ENCODE measurements around the gene RBM23.
"Not testable (repeated sequence)": the region's sequence is repeated elsewhere in the genome, so short reads cannot be mapped to it uniquely, and the experiment has no call there.

RBM23 gene

DNA sequence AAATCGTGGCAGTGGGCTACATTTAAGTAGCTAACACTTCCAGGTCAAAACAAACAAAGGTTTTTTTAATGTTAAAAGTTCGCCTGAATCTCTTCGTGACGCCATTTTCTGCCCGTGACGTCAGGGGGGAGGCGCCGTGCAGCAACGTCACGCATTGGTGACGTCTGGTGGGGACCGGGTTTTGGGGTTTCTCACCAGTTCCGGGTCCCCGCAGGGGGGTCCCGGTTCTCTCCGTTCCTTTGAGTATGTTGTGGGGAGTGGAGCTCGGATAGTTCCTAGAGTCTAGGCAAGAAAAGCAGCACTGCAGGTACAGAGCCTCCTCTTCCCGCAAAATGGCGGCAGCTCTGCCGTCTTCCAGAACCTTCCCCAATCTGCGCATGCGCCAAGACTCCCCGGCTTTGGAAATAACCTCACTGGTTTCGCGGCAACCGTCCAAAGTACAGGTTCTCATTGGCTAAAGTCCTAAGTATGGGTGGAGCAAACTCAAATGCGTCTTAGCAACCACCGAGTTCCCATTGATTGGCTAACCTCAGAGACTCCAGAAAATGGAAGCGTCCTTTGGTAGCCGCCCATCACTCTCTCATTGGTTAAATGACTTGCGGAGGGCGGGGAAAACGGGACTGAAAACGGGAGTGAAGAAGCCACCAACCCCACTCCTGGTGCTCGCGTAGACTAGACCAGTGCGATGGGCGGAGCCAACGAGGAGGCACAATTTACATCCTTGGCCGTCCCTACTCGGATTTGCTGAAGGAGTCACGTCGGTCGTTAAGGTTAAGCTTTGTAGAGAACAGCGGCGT lies at the start of gene RBM23:
RBM23 (minus strand) TSS at position 346 of the 797 bp plus-strand sequence.
- DNase-seq (ENCODE audit: low read depth in 2 of 2): peak; percentile 98 to 100

DNA sequence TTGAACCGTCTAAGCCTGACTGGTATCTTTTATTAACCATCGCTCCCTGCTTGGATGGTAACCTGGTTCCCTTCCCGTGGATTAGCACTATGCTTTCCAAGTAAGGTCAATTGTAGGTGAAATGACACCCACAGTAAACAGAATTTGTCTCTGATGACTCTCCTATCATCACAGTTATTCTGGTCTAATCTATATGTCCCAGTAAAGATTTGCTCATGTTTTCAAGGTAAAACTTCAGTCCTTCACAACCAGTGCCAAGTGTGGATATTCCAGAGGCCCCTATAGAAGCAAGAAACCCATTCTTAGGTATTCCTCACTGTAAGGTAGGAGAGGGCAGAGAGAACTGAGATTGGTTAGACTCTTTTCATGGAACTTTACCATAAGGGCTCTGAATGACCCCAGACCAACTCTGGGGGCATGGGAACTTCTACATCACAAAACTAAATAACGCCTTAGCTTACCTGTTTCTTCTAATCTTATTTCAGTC lies 47.9 kb upstream of the RBM23 start:
- DNase-seq (ENCODE audit: low read depth in 2 of 2): no peak

DNA sequence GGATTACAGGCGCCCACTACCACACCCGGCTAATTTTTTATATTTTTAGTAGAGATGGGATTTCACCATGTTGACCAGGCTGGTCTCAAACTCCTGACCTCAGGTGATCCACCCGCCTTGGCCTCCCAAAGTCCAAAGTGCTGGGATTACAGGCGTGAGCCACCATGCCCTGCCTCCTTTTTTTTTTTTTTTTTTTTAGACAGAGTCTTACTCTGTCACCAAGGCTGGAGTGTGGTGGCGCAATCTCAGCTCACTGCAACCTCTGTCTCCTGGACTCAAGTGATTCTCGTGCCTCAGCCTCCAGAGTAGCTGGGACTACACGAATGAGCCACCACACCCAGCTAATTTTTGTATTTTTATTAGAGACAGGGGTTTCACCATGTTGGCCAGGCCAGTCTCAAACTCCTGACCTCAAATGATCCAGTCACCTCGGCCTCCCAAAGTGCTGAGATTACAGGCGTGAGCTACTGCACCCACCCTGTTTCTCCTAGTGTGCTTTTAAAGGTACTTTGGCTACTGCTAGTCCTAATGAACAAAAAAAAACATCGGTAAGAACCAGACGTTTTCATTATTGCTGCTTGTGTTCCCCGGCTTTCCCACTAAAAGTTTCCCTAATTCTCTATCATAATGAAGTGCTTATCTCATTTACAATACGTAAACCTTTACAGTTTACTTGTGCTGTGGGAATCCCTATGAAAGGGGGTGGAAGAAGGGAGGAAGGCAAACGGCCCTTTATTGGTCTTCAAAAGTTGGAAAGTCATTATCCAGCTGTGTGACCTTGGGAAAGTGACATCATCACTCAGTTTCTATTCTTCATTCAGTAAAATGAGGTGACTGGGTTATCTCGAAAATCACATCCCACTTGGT lies 47.2 kb upstream of the RBM23 start:
- DNase-seq (ENCODE audit: low read depth in 2 of 2): not testable (repeated sequence)

DNA sequence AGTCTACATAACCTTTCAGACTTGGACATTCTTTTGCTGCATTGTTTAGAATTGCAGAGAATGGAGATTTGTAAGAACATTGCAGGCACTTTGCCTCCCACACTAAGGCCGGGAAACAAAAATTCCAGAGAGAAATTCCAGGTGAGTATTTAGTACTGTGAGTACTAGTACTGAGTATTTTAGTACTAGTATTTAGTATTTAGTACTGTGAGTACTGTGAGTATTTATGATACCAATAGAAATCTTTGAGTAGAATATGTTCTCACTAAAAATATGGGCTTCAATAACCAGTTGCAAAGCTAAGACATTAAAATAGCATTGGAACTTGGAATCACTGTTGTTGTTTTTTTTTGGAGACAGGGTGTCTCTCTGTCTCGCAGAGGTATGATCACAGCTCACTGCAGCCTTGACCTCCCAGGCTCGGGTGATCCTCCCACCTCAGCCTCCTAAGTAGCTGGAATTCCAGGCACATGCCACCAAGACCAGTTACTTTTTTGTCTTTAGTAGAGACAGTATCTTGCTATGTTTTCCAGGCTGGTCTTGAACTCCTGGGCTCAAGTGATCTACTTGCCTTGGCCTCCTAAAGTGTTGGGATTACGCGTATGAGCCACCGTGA lies 43.2 kb upstream of the RBM23 start:
- DNase-seq (ENCODE audit: low read depth in 2 of 2): no peak

DNA sequence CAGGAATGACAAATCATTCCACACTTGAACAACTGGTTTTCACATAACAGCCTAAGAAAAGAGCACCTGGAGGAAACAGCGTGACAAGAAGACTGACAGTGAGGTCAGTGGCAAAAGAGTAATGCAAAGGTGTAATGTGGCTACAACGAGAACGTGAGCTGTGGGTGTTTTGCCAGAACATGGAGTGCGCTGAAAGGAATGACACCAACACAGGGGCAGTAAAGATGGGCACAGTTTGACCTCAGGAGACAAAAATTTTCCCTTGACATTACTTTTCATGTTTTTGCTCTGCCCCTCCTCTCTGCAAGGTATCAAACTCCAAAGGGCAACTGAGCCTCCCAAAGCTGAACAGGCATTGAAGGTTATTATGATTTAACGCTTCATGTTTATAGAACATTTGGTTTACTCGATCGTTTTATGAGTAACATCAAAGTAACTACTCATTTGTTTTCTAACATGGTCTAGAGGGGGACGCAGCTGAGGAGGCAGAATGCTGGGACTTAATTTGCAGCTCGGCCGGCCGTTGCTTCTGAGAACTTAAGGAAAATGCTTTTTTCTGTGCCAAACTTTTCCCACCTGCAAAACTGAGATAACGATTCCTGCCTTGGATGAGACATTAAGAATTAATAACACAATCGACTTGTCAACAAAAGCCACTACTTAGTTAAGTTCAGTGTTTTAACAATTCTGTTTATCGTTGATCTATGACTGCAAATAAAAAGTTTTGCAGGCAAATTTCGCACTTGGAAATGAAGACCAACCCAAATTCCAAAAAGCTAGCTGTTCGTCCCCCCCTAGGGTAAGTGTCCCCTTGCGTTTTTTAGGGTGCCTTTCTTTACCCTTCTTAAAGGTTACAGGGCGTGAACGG lies 37.0 kb upstream of the RBM23 start:
- DNase-seq (ENCODE audit: low read depth in 2 of 2): no peak

DNA sequence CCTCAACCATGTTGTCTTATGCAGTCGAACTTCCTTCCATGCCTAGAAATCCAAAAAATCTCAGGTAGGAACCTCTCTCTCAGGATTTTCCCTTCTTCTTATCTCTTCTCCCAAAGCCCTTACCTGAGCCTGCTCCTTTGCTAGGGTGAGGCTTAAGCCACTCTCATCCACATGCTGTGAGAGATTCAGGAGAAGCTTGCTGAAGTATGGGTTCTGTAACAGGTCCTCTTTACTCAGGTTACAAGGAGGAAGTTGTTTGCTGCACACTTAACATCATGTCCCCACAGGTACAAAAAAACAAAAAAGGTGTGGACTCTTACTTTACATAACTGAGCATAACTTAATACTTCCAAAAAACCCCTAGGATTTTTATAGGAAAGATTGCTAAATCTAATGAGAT lies 33.5 kb upstream of the RBM23 start:
- no peak for DNase-seq (ENCODE audit: low read depth in 2 of 2)

DNA sequence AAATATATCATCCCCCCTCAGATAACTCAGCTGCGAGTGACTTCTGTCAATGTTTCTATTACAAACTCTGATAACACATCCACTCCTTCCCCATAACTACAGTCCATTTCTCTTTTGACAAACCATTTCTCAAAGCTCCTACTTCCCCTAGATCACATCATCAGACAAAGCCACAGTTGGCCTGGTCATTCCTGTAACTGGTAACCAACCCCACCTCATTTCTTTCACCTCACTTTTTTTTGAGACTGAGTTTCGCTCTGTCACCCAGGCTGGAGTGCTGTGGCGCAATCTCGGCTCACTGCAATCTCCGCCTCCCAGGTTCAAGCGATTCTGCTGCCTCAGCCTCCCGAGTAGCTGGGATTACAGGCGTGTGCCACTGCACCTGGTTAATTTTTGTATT lies 32.8 kb upstream of the RBM23 start:
- not testable (repeated sequence) for DNase-seq (ENCODE audit: low read depth in 2 of 2)

DNA sequence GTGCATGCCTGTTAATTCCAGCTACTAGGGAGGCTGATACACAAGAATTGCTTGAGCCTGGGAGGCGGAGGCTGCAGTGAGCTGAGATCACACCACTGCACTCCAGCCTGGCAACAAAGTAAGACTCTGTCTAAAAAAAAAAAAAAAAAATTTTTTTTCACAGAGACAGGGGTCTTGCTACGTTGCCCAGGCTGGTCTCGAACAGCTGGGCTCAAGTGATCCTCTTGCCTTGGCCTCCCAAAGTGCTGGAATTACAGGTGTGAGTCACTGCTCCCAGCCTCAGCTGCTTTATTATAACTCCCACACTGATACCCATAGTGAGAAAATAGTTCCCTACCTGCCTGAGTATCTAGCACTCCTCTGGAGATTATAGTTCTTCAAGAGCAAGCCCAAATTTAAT lies 26.7 kb upstream of the RBM23 start:
- DNase-seq (ENCODE audit: low read depth in 2 of 2): no peak

DNA sequence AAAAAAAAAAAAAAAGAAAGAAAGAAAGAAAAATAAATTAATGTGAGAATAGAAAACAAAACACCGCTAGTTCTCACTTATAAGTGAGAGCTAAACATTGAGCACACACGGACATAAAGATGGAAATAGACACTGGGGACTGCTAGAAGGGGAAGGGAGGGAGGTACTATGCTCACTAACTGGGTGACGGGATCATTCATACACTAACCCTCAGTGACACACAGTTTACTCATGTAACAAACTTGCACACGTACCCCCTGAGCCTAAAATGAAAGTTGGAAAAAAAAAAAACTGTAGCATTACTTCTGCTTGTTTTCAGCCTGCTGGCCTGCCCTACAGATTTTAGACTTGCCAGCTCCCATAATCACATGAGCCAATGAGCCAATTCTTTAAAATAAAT lies 20.7 kb upstream of the RBM23 start:
- no peak for DNase-seq (ENCODE audit: low read depth in 2 of 2)

DNA sequence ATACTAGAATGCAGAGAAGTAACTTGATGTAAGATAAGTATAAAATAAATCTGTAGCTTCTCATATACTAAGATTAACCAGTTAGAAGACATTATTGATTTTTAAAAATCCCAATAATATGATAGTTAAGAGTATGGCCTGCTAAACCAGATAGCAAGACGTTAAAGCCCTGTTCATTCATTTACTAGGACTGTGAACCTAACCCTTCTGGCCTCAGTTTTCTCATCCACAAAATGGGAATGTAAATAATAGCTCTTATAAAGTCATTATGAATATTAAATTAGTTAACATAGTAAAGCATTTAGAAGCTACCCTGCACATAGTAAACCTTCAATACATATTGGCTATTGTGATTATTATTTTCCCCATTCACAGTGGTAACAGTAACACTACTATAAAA lies 16.2 kb upstream of the RBM23 start:
- no peak for DNase-seq (ENCODE audit: low read depth in 2 of 2)

DNA sequence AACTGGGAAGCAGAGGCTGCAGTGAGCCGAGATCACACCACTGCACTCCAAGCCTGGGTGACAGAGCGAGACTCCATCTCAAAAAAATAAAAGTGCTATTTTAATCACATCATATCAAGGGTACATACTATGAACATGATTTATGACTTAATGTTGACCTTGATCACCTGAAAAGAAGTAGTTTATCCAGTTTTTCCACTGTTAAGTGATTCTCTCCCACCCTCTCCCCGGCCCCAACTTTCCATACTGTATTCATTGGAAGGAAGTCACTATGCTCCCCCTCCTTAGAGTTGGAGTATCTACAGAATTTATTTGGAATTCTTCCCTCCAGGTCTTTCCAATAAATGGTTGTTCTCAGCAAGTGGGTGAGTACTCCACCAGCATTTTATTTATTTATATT lies 13.2 kb upstream of the RBM23 start:
- no peak for DNase-seq (ENCODE audit: low read depth in 2 of 2)

DNA sequence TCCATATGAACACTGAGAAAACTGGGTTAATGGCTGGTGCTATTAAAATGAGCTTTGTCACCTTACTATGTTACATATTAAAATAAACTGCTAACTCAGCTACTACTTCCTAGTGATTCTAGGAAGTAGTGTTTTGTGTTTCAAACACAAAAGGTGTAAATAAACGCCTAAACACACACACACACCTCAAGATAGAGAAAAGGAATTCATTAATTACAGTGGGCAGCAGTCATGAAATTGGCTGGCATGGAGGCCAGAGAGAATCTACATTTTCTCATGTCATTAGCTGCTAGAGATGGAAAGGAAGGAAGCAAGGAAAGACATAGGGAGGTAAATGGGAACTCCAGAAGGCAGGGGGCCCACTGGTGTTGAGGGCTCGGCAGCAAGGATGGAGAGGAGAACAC lies 11.0 kb upstream of the RBM23 start:
- DNase-seq (ENCODE audit: low read depth in 2 of 2): no peak

DNA sequence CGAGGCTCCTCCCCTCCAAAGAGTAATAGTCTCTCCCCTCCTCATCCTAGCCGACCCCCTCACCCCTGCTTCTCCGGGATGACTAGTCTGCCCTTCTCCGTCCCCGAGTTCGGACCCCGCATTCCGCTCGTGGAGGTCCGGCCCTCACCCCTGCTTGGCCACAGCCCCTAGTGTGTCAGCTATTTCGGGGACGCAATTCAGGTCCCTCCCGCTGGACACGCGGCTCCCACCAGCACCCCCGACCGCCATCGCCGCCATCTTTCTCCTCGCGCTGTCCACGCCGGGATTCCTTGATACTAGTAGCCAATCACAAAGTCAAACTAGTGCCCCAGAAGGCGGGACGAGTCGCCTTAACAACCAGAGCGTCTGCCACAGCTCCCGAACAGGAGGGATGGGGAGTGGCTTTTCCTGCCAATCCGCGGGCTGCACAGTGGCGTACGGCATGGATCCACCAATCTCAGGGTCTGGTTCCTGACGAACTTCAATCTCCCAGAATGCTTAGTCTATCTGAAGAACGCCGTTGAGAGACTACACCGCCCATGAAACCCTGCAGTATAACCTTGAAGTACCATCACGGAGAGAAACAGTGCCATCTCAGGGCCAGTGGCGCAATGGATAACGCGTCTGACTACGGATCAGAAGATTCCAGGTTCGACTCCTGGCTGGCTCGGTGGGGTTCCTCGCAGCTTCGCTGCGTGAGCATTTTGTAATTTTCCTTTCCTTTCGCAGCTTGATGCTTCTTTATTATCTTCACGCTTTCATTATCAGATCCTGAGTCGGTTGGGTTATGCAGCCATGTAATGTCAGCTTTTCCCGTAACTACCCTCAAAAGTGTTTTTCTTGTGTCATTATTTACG lies 10.4 kb upstream of the RBM23 start, which contains the start of gene PRMT5:
PRMT5 (minus strand) TSS at position 273 of the 857 bp plus-strand sequence; CDS start at position 258, 15 bp downstream.
- DNase-seq (ENCODE audit: low read depth in 2 of 2): peak; percentile 93 to 96

DNA sequence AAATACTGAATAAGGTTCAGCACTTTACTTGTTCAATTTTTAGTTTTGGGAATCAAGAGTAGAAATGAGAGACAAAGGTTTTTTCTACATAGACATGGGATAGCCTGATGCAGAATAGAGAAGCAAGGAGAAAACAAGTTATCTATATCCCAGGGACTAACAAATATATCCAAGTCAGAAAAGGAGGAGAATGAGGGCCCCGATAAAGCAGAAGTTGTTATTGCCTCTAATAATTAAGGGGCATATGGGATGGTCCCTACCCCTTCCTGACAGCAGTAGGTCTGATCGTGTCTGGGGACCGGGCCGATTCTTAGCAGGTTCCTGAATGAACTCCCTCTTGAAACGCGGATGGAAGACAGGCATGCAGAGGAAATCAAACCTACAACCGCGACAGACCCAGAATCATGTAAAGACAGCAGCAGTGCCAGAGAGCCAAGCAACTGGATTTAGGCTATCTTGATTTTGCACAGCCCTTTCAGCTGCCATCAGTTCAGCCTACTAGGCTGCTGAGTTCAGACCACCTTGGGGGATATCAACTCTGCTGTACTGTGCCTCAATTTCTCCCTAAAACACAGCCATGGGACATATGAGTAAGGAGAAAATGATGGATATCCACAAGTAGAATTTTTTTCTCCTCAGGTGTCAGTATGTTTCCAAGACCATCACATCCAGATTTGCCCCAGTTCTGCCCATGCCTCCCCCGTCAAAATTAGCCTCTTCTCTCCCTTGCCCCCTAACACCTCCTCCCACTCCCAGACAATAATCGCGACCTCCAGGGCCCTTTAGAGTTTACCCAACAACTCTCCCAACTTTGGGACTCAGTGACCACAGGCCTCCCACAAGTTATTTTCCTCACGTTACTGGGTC lies 9.5 kb upstream of the RBM23 start:
- no peak for DNase-seq (ENCODE audit: low read depth in 2 of 2)

DNA sequence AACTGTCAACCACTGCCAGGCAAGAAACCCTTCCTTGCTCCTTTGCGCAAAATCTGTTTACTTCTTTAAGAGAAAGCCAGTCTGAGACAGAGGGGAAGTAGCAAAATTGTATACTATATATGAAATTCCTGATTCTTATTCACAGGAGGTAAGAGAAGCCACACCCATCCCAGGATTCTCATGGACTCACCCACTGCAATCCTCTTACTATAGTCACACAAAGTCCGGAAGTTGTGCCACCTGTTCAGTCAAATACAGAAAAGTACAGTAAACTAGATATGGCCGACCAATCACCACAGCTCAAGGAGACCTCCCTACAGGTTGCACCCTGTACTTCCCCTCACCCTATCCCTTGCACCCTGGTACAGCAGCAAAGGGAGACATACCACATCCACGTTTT lies 7.4 kb upstream of the RBM23 start:
- DNase-seq (ENCODE audit: low read depth in 2 of 2): no peak

DNA sequence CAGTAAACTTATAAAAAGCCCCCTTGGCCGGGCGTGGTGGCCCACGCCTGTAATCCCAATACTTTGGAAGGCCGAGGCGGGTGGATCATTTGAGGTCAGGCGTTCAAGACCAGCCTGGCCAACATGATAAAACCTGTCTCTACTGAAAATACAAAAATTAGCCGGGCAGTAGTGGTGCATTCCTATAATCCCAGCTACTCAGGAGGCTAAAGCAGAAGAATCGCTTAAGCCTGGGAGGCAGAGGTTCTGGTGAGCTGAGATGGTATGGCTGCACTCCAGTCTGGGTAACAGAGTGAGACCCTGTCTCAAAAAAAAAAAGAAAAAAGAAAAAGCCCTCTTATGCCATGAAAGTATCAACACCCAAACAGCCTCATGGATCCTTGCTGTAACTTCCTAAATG lies 6.6 kb upstream of the RBM23 start:
- DNase-seq (ENCODE audit: low read depth in 2 of 2): no peak

DNA sequence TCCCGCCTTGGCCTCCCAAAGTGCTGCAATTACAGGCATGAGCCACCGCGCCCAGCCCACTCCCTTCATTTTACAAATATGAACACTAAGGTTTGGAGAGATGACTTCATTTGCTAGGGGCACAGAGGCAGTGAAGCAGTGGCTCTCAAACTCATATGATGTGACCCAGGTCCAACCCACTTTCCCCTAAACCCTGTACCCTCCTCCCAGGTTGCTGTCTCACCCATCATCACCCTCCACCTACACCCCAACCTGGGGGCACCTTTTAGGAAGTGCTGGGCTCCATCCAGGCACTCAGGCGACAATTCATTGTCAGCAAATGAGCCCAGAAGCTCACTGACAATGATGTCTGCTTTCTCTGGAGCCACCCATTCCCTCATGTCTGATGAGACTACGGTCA lies 4.8 kb upstream of the RBM23 start:
- DNase-seq (ENCODE audit: low read depth in 2 of 2): no peak

DNA sequence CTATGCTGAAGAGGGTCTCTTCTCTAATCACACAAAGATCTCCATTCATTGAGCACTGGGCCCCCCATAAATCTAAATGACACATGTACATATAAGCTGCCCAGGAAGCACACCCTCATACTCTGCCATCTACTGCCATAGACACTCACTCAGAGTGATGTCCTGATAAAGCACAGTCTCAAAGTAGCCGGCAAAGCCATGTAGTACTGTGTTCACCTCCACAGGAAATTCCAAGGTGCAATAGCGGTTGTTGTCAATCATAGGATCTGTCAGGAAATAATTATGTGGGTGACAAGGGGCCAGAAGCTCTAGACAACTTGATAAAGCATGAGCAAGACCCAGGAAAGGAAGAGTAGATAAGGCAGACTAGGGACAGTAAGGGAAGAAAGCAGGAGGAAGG lies 3.3 kb upstream of the RBM23 start:
- DNase-seq (ENCODE audit: low read depth in 2 of 2): no peak

DNA sequence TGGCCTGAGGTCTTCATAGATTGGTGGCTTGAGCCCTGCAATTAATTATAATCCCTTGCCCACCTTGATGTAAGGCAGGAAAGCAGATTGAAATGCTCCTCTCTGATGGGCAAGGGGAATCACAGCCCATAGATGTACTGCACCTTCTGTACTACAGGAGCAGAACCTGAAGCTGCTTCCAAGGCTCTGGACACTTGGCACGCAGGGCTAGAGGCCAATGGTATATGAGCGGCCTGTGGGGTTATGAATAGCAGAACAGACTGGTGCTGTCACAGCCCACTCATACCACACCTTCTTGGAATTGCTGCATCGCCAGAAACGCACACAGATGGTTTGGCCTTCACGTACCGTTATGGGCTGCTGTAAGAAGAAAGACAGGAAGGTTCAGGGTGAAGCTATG lies 1.7 kb upstream of the RBM23 start:
- DNase-seq (ENCODE audit: low read depth in 2 of 2): no peak

DNA sequence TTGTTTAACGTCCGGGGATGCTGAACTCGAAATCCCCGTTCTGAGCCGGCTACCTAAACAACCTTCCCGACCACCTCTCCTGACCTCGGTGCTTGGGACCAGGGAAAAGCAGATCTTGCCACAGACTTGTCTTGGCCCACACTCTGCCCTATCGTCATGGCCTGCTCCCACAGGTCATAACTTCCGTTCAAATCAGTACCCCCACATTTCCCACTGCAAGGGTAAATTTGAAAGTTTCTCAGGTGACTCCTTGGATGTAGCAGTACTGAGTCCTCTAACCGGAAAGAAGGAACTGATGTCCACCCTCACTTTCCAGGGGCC lies 612 bp upstream of the RBM23 start:
- no peak for DNase-seq (ENCODE audit: low read depth in 2 of 2)
